ENCODE measurements around the gene FAM107B. TPM values are rescaled to one million over a fixed set of nuclear protein-coding genes. Genes with fewer than 3 reads are reported as not detected.

Gene FAM107B
- total RNA-seq, 2 experiments from 2014 or later, result 114 to 121 TPM

DNA sequence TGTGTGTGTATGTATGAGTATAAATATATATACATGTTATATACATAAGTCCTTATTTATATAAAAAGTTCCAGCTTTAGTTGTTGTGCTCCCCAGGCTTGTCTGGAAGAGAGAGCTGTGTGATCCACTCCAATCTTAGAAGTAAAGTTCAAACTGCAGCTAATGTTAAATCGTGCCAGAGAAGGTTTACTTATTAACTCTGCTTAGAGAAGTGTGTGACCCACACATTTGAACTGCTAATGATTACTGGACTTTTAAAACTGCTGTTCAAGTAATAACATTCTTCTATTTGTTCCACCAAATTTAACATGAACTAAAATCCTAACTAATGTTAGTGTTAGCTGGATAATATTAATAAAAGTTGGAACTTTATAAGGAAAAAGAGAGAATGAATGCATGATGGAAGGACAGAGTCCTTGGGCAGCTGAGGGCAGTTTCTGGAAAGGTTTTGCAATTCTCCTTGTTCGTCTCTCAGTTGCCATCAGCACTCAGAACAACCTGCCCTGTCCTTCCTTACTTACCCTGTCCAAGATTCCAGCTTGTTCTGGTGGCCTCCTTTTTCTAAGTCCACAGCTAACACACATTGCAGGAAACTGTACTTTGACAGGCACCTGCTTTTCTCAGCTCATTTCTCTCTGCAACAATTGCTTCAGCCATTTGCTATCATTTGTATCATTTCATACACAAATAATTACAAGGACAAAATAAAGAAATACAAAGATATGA, 162.6 kb downstream of the FAM107B start:
- DNase-seq (no peak), ATAC-seq (no peak)
- Mint-ChIP-seq H3K4me1 (ENCODE audit: low read depth) (peaks cover 31% of the 10 kb centered on the region), H3K27me3 (no peaks in the 10 kb centered on the region), H3K9me3 (no peaks in the 10 kb centered on the region), H3K4me3 (no peak overlapping the region), H3K36me3 (ENCODE audit: low read depth) (no peaks in the 10 kb centered on the region), H3K27ac (no peak overlapping the region)
- intact Hi-C loops (cut with micrococcal nuclease), result no loop called here
- no peak for TF ChIP-seq CTCF (IDR thresholded peaks at IDR 0.05)
- CTCF ChIA-PET, result interaction anchor here (1.2 to 1.5 kb wide), 2 partner anchors 22 to 75 kb away, joined by 3 to 6 read pairs; no protein-coding TSS in a partner anchor
- POLR2A ChIA-PET, result no interaction called here

DNA sequence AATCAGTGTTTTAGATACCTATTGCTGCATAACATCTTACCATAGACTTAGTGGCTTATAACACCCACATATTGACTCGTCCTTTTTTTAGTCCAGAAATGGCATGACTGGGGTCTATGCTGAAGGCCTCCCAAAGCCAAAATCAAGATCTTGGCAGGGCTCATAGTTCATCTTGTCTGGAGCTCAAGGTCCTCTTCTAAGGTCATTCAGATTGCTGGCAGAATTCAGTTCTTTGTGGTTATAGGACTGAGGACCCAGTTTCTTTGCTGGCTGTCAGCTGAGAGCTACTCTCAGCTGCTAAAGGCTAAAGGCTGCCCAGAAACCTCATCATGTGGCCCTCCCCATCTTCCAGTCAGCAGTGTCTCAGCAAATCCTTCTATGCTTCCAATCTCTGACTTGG, 165.5 kb downstream of the FAM107B start:
- no peaks in the 10 kb centered on the region for H3K27me3 Mint-ChIP-seq
- peaks cover 1% of the 10 kb centered on the region for H3K9me3 Mint-ChIP-seq
- no peak for TF ChIP-seq CTCF (IDR thresholded peaks at IDR 0.05)
- H3K4me3 Mint-ChIP-seq, result no peak overlapping the region
- ChIA-PET CTCF (interaction anchor here (1.1 kb wide), 1 partner anchor 48 kb away, joined by 4 read pairs; no protein-coding TSS in a partner anchor), POLR2A (interaction anchor here (0.7 kb wide), 1 partner anchor 90 kb away, joined by 3 read pairs; no protein-coding TSS in a partner anchor)
- H3K4me1 Mint-ChIP-seq (ENCODE audit: low read depth), result peaks cover 44% of the 10 kb centered on the region
- no peaks in the 10 kb centered on the region for H3K36me3 Mint-ChIP-seq (ENCODE audit: low read depth)
- H3K27ac Mint-ChIP-seq, result no peak overlapping the region
- no peak for ATAC-seq
- DNase-seq, result no peak
- intact Hi-C loops (cut with micrococcal nuclease), result no loop called here

DNA sequence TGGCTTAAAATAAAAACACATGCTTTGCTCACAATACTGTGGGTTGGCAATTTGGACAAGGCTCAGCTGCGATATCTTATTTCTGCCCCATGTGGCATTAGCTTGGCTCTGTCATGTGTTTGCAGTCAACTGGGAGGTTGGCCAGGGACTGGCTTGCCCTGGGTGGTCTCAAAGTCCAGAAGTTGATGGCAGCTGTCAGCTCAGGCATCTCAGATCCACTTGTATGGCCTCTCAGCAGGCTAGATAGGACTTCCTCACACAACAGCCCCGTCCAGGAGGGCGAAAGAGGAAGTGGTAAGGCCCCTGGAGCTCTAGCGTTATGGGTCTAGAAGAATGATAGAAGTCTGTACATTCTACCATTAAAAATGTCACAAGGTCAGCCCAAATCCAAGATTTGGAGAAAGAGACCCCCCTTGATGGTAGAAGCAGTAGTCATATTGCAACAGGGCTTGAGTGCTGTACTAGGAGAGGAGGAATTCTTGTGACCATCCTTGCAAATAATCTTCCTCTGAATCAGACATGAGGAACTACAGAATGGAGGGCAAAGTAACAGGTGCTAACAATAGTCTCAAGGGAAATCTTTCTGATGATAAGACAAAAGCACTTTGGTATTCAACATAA, 166.2 kb downstream of the FAM107B start:
- DNase-seq, result no peak
- H3K4me1 Mint-ChIP-seq (ENCODE audit: low read depth), result peaks cover 43% of the 10 kb centered on the region
- no peak for ATAC-seq
- intact Hi-C loops (cut with micrococcal nuclease), result no loop called here
- ChIA-PET POLR2A (interaction anchor here (1.0 to 1.3 kb wide), 3 partner anchors 20 to 72 kb away, joined by 3 read pairs; no protein-coding TSS in a partner anchor), CTCF (interaction anchor here (1.0 to 1.1 kb wide), 3 partner anchors 8 to 56 kb away, joined by 3 to 4 read pairs (median 4); no protein-coding TSS in a partner anchor)
- H3K4me3 Mint-ChIP-seq, result no peak overlapping the region
- no peak overlapping the region for H3K27ac Mint-ChIP-seq
- no peaks in the 10 kb centered on the region for H3K27me3 Mint-ChIP-seq
- H3K9me3 Mint-ChIP-seq, result peaks cover 1% of the 10 kb centered on the region
- TF ChIP-seq CTCF (IDR thresholded peaks at IDR 0.05), result no peak
- H3K36me3 Mint-ChIP-seq (ENCODE audit: low read depth), result peaks cover under 1% of the 10 kb centered on the region

DNA sequence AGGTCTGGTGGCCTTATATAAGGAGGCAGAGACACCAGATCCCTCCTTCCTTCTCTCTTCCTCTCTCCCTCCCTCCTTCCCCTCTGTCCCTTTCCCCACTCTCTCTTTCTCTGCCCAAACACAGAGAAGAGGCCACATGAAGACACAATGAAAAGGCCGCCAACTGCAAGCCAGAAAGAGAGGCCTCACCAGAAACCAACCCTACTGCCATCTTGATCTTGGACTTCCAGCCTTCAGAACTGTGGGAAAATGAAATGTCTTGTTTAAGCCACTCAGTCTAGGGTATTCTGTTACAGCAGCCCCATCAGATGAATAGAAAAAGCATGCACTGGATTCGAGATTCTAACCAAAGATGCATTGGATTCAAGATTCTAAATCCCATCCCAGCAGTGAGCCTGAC, 168.1 kb downstream of the FAM107B start:
- Mint-ChIP-seq H3K27ac (no peak overlapping the region), H3K27me3 (no peaks in the 10 kb centered on the region), H3K9me3 (peaks cover 1% of the 10 kb centered on the region), H3K36me3 (ENCODE audit: low read depth) (peaks cover 13% of the 10 kb centered on the region), H3K4me3 (no peak overlapping the region), H3K4me1 (ENCODE audit: low read depth) (peaks cover 47% of the 10 kb centered on the region)
- no peak for DNase-seq
- no peak for ATAC-seq
- TF ChIP-seq CTCF (IDR thresholded peaks at IDR 0.05), result no peak
- CTCF ChIA-PET, result interaction anchor here (1.4 kb wide), 1 partner anchor 216 kb away, joined by 4 read pairs; no protein-coding TSS in a partner anchor
- intact Hi-C loops (cut with micrococcal nuclease), result loop anchor here (2.0 kb wide), 1 partner anchor 42 kb away; no protein-coding TSS in a partner anchor
- POLR2A ChIA-PET, result interaction anchor here (1.8 to 3.4 kb wide), 3 partner anchors 18 to 59 kb away, joined by 6 to 17 read pairs (median 9); no protein-coding TSS in a partner anchor

All from activated CD8-positive, alpha-beta T cell treated with anti-CD3 and anti-CD28 coated beads for 36 hours (primary cell).